Hepatocyte (in vitro differentiated cells): ENCODE data around the gene KRTAP10-7.

Experiments used
- CTCF ChIP-seq: fragments of 200-600 bp; sonication (generic); IDR thresholded peaks from 2 replicates; pipeline ENCODE4 v1.5.1; 2016; ENCODE audit warnings: antibody characterized with exemption, mild to moderate bottlenecking; ENCODE audit not compliant: poor library complexity
- EZH2 ChIP-seq: fragments of 200-600 bp; sonication (generic); IDR thresholded peaks from 2 replicates; pipeline ENCODE4 v1.6.1; 2016; ENCODE audit warnings: antibody characterized with exemption, mild to moderate bottlenecking, borderline replicate concordance
- EZH2phosphoT487 ChIP-seq: fragments of 200-600 bp; sonication (generic); IDR thresholded peaks from one replicate; pipeline ENCODE4 v1.6.1; 2018; ENCODE audit warnings: antibody characterized with exemption, mild to moderate bottlenecking, low read depth, moderate library complexity; ENCODE audit not compliant: unreplicated experiment, severe bottlenecking

GRCh38 chr21:44578371-44579055, 21.9 kb upstream of the KRTAP10-7 start:
- TF ChIP-seq CTCF (no peak), EZH2phosphoT487 (no peak), EZH2 (no peak)
